Nephron (organoid): Measurements from ENCODE around the gene SYNPR.

Experiments used
- H3K27ac Mint-ChIP-seq, 3 experiments: 2 replicates each; pipeline ENCODE4 v1.8.0; 2020; ENCODE audit warnings: mixed read lengths in 3 of 3, mild to moderate bottlenecking in 2 of 3, moderate library complexity in 1 of 3
- H3K27me3 Mint-ChIP-seq: 2 replicates; pipeline ENCODE4 v1.8.0; 2021; ENCODE audit warnings: low read depth, mild to moderate bottlenecking, moderate library complexity, mixed read lengths
- H3K36me3 Mint-ChIP-seq: 2 replicates; pipeline ENCODE4 v1.8.0; 2020; ENCODE audit warnings: low read depth, mixed read lengths
- H3K4me1 Mint-ChIP-seq: 2 replicates; pipeline ENCODE4 v1.8.0; 2020; ENCODE audit warnings: mixed read lengths
- H3K4me3 Mint-ChIP-seq, 3 experiments: 2 replicates each; pipeline ENCODE4 v1.8.0; 2020; ENCODE audit warnings: mild to moderate bottlenecking in 3 of 3, mixed read lengths in 3 of 3, moderate library complexity in 2 of 3
- H3K9me3 Mint-ChIP-seq: 2 replicates; pipeline ENCODE4 v1.8.0; 2020; ENCODE audit warnings: mixed read lengths
- CTCF ChIP-seq, 3 experiments: fragments of 200-600 bp; sonication (generic); IDR thresholded peaks; one replicate each; pipeline ENCODE4 v1.5.0; 2021; ENCODE audit warnings: antibody characterized with exemption in 3 of 3; ENCODE audit not compliant: unreplicated experiment in 3 of 3

The SYNPR gene

GRCh38 chr3:63578858-63579257 is 300.8 kb downstream of the SYNPR start:
- no peak overlapping the region for H3K27ac Mint-ChIP-seq
- no peak for TF ChIP-seq CTCF (IDR thresholded peaks at IDR 0.05; ENCODE audit: unreplicated experiment in 3 of 3)

GRCh38 chr3:63580151-63580550 is 302.0 kb downstream of the SYNPR start:
- Mint-ChIP-seq H3K36me3 (no peaks in the 10 kb centered on the region), H3K9me3 (no peaks in the 10 kb centered on the region), H3K4me1 (peaks cover 5% of the 10 kb centered on the region), H3K27me3 (peaks cover 4% of the 10 kb centered on the region), H3K4me3 (no peak overlapping the region), H3K27ac (no peak overlapping the region)
- no peak for TF ChIP-seq CTCF (IDR thresholded peaks at IDR 0.05; ENCODE audit: unreplicated experiment in 3 of 3)

More at GRCh38 chr3:63578858-63579257, 300.8 kb downstream of the SYNPR start:
- Mint-ChIP-seq H3K4me3 (no peak overlapping the region), H3K9me3 (no peaks in the 10 kb centered on the region), H3K27me3 (peaks cover 4% of the 10 kb centered on the region), H3K36me3 (no peaks in the 10 kb centered on the region), H3K4me1 (peaks cover 5% of the 10 kb centered on the region)

- H3K4me1 Mint-ChIP-seq: peaks cover 8% of the 10 kb centered on the region
- peaks cover 4% of the 10 kb centered on the region for H3K27me3 Mint-ChIP-seq
- no peak overlapping the region for H3K27ac Mint-ChIP-seq
- TF ChIP-seq CTCF (IDR thresholded peaks at IDR 0.05; ENCODE audit: unreplicated experiment in 3 of 3): no peak
- H3K36me3 Mint-ChIP-seq: no peaks in the 10 kb centered on the region
- H3K4me3 Mint-ChIP-seq: no peak overlapping the region
- no peaks in the 10 kb centered on the region for H3K9me3 Mint-ChIP-seq
These were observed 304.9 kb downstream of the SYNPR start for GRCh38 chr3:63582943-63583500.

- no peak for TF ChIP-seq CTCF (IDR thresholded peaks at IDR 0.05; ENCODE audit: unreplicated experiment in 3 of 3)
- peaks cover 7% of the 10 kb centered on the region for H3K9me3 Mint-ChIP-seq
- no peaks in the 10 kb centered on the region for H3K36me3 Mint-ChIP-seq
- H3K27ac Mint-ChIP-seq: no peak overlapping the region
- no peaks in the 10 kb centered on the region for H3K27me3 Mint-ChIP-seq
- H3K4me1 Mint-ChIP-seq: peaks cover 8% of the 10 kb centered on the region
- no peak overlapping the region for H3K4me3 Mint-ChIP-seq
These were observed 306.6 kb downstream of the SYNPR start for GRCh38 chr3:63584681-63585080.

- Mint-ChIP-seq H3K36me3 (no peaks in the 10 kb centered on the region), H3K4me1 (peaks cover 8% of the 10 kb centered on the region), H3K4me3 (no peak overlapping the region), H3K27ac (no peak overlapping the region), H3K9me3 (peaks cover 7% of the 10 kb centered on the region), H3K27me3 (no peaks in the 10 kb centered on the region)
- no peak for TF ChIP-seq CTCF (IDR thresholded peaks at IDR 0.05; ENCODE audit: unreplicated experiment in 3 of 3)
These were observed 307.8 kb downstream of the SYNPR start for GRCh38 chr3:63585927-63586326.

GRCh38 chr3:63588895-63589294 is 310.8 kb downstream of the SYNPR start:
- peaks cover 7% of the 10 kb centered on the region for H3K9me3 Mint-ChIP-seq
- no peak overlapping the region for H3K27ac Mint-ChIP-seq
- no peak for TF ChIP-seq CTCF (IDR thresholded peaks at IDR 0.05; ENCODE audit: unreplicated experiment in 3 of 3)
- no peaks in the 10 kb centered on the region for H3K36me3 Mint-ChIP-seq
- H3K27me3 Mint-ChIP-seq: no peaks in the 10 kb centered on the region
- H3K4me3 Mint-ChIP-seq: no peak overlapping the region
- H3K4me1 Mint-ChIP-seq: peaks cover 8% of the 10 kb centered on the region
